Neural cell (in vitro differentiated cells): ENCODE measurements around the gene RAB11FIP3. TPM values are rescaled to one million over a fixed set of nuclear protein-coding genes. Genes with fewer than 3 reads are reported as not detected.
A peak's percentile ranks its signal among the peaks of the same experiment; 100 is the strongest.

ENCODE experiments used
- H2AFZ ChIP-seq: fragments of 200-600, 300-800 bp; sonication (generic), shearing (Covaris generic); 2 replicates; pipeline ENCODE4 v1.6.0; 2014; ENCODE audit warnings: low read depth, mild to moderate bottlenecking, antibody characterized with exemption, low read length, moderate library complexity
- H3F3A ChIP-seq: fragments of 200-600 bp; shearing (Covaris generic); 2 replicates; pipeline ENCODE4 v1.6.1; 2016; ENCODE audit warnings: mild to moderate bottlenecking, moderate library complexity, mixed read lengths, antibody characterized with exemption, low read length; ENCODE audit not compliant: insufficient read depth, poor library complexity, severe bottlenecking
- H3K27ac ChIP-seq: fragments of 200-600, 300-800 bp; sonication (generic), shearing (Covaris generic); 2 replicates; pipeline ENCODE4 v1.5.1; 2014; ENCODE audit warnings: mild to moderate bottlenecking, low read length, moderate library complexity
- H3K27me3 ChIP-seq: fragments of 300-800, 200-600 bp; sonication (generic), shearing (Covaris generic); 2 replicates; pipeline ENCODE4 v1.6.0; 2014; ENCODE audit warnings: mild to moderate bottlenecking, low read depth, low read length, moderate library complexity; ENCODE audit not compliant: insufficient read depth
- H3K36me3 ChIP-seq: fragments of 300-800, 200-600 bp; sonication (generic), shearing (Covaris generic); 2 replicates; pipeline ENCODE4 v1.5.1; 2014; ENCODE audit warnings: mild to moderate bottlenecking, antibody characterized with exemption, low read length, moderate library complexity; ENCODE audit not compliant: insufficient read depth
- H3K4me2 ChIP-seq: fragments of 300-800, 200-600 bp; sonication (generic), shearing (Covaris generic); 2 replicates; pipeline ENCODE4 v1.6.0; 2014; ENCODE audit warnings: mild to moderate bottlenecking, low read length
- H3K4me3 ChIP-seq: fragments of 300-800, 200-600 bp; sonication (generic), shearing (Covaris generic); 2 replicates; pipeline ENCODE4 v1.5.1; 2014; ENCODE audit warnings: mild to moderate bottlenecking, low read length, moderate library complexity
- H3K79me2 ChIP-seq: fragments of 200-600 bp; shearing (Covaris generic); replicated peaks from 2 replicates; pipeline ENCODE4 v1.6.0; 2014; ENCODE audit warnings: mild to moderate bottlenecking, low read length, moderate library complexity; ENCODE audit not compliant: insufficient read depth
- H3K9ac ChIP-seq: fragments of 300-800, 200-600 bp; sonication (generic), shearing (Covaris generic); 2 replicates; pipeline ENCODE4 v1.6.1; 2016; ENCODE audit warnings: mild to moderate bottlenecking, low read length, mixed read lengths
- H3K9me2 ChIP-seq: fragments of 200-600 bp; shearing (Covaris generic); 2 replicates; pipeline ENCODE4 v1.6.1; 2016; ENCODE audit warnings: mild to moderate bottlenecking, low read length, mixed read lengths; ENCODE audit not compliant: insufficient read depth
- H3K9me3 ChIP-seq: fragments of 200-600, 300-800 bp; sonication (generic), shearing (Covaris generic); 2 replicates; pipeline ENCODE4 v1.6.1; 2016; ENCODE audit warnings: mild to moderate bottlenecking, mixed run types, low read length, moderate library complexity, mixed read lengths
- H4K20me1 ChIP-seq: fragments of 200-600 bp; shearing (Covaris generic); 2 replicates; pipeline ENCODE4 v1.6.1; 2016; ENCODE audit warnings: mild to moderate bottlenecking, mixed run types; ENCODE audit not compliant: insufficient read depth
- EP300 ChIP-seq: fragments of 450-650 bp; conservative IDR thresholded peaks from 2 replicates; pipeline ENCODE4 v1.6.1; 2014; ENCODE audit warnings: antibody characterized with exemption, mild to moderate bottlenecking, moderate library complexity; ENCODE audit not compliant: poor library complexity, severe bottlenecking
- EZH2 ChIP-seq: fragments of 200-600, 300-800 bp; shearing (Covaris generic), sonication (generic); IDR thresholded peaks from 2 replicates; pipeline ENCODE4 v1.6.1; 2014; ENCODE audit warnings: antibody characterized with exemption, low read length, borderline replicate concordance, mild to moderate bottlenecking; ENCODE audit not compliant: insufficient read depth, poor library complexity, severe bottlenecking
- MXI1 ChIP-seq: fragments of 450-650 bp; conservative IDR thresholded peaks from 2 replicates; pipeline ENCODE4 v1.6.1; 2014; ENCODE audit warnings: antibody characterized with exemption, mild to moderate bottlenecking; ENCODE audit not compliant: poor library complexity, severe bottlenecking
- POLR2AphosphoS5 ChIP-seq: IDR thresholded peaks from 2 replicates; pipeline ENCODE4 v1.6.1; 2012
- RAD21 ChIP-seq: fragments of 450-650 bp; conservative IDR thresholded peaks from 2 replicates; pipeline ENCODE4 v1.6.1; 2014; ENCODE audit warnings: antibody characterized with exemption, mild to moderate bottlenecking, moderate library complexity
- SMC3 ChIP-seq: fragments of 450-650 bp; conservative IDR thresholded peaks from 2 replicates; pipeline ENCODE4 v1.6.1; 2014; ENCODE audit warnings: antibody characterized with exemption, mild to moderate bottlenecking, moderate library complexity; ENCODE audit not compliant: poor library complexity
- TAF1 ChIP-seq: IDR thresholded peaks from 2 replicates; pipeline ENCODE4 v1.6.1; 2012; ENCODE audit warnings: low read depth
- polyA plus RNA-seq: library from polyadenylated mRNA; depleted of rRNA; stranded (reverse); fragments of >200 nt; gene quantifications from 2 replicates; pipeline ENCODE4 v1.2.3, GENCODE V29; 2014
- small RNA-seq, 3 experiments: library from RNA; depleted of rRNA; stranded (forward); fragments of <200 nt; gene quantifications; one replicate each; pipeline ENCODE3, GENCODE V24; 2012
- TF ChIP-seq, protein P1 (sequence below): fragments of 450-650 bp; IDR thresholded peaks from 2 replicates; pipeline ENCODE4 v1.5.1; 2014; ENCODE audit warnings: antibody characterized with exemption, mild to moderate bottlenecking, moderate library complexity; ENCODE audit not compliant: poor library complexity, severe bottlenecking
- TF ChIP-seq, protein P2 (sequence below): IDR thresholded peaks from 2 replicates; pipeline ENCODE4 v1.6.1; 2012; ENCODE audit warnings: borderline replicate concordance

RAB11FIP3 gene
- polyA plus RNA-seq, 1 donor from 2014 or later: 55.0 TPM

- peaks cover 15% of the 10 kb centered on the region for H3K79me2 ChIP-seq
- H4K20me1 ChIP-seq: no peaks in the 10 kb centered on the region
- H3K4me3 ChIP-seq: peak within 1 kb of the TSS; percentile 79
- H2AFZ ChIP-seq: peak within 1 kb of the TSS; percentile 69
- TF ChIP-seq, protein P1, sequence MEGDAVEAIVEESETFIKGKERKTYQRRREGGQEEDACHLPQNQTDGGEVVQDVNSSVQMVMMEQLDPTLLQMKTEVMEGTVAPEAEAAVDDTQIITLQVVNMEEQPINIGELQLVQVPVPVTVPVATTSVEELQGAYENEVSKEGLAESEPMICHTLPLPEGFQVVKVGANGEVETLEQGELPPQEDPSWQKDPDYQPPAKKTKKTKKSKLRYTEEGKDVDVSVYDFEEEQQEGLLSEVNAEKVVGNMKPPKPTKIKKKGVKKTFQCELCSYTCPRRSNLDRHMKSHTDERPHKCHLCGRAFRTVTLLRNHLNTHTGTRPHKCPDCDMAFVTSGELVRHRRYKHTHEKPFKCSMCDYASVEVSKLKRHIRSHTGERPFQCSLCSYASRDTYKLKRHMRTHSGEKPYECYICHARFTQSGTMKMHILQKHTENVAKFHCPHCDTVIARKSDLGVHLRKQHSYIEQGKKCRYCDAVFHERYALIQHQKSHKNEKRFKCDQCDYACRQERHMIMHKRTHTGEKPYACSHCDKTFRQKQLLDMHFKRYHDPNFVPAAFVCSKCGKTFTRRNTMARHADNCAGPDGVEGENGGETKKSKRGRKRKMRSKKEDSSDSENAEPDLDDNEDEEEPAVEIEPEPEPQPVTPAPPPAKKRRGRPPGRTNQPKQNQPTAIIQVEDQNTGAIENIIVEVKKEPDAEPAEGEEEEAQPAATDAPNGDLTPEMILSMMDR: no peak
- TF ChIP-seq, protein P2, sequence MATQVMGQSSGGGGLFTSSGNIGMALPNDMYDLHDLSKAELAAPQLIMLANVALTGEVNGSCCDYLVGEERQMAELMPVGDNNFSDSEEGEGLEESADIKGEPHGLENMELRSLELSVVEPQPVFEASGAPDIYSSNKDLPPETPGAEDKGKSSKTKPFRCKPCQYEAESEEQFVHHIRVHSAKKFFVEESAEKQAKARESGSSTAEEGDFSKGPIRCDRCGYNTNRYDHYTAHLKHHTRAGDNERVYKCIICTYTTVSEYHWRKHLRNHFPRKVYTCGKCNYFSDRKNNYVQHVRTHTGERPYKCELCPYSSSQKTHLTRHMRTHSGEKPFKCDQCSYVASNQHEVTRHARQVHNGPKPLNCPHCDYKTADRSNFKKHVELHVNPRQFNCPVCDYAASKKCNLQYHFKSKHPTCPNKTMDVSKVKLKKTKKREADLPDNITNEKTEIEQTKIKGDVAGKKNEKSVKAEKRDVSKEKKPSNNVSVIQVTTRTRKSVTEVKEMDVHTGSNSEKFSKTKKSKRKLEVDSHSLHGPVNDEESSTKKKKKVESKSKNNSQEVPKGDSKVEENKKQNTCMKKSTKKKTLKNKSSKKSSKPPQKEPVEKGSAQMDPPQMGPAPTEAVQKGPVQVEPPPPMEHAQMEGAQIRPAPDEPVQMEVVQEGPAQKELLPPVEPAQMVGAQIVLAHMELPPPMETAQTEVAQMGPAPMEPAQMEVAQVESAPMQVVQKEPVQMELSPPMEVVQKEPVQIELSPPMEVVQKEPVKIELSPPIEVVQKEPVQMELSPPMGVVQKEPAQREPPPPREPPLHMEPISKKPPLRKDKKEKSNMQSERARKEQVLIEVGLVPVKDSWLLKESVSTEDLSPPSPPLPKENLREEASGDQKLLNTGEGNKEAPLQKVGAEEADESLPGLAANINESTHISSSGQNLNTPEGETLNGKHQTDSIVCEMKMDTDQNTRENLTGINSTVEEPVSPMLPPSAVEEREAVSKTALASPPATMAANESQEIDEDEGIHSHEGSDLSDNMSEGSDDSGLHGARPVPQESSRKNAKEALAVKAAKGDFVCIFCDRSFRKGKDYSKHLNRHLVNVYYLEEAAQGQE: no peak
- no peak for TF ChIP-seq SMC3
- TF ChIP-seq EZH2: no peak
- TF ChIP-seq TAF1: no peak
- peak; percentile 40 for TF ChIP-seq POLR2AphosphoS5
- no peak for TF ChIP-seq RAD21
- peak; percentile 54 for TF ChIP-seq MXI1
- TF ChIP-seq EP300: no peak
- no peaks in the 10 kb centered on the region for H3F3A ChIP-seq
- peak within 1 kb of the TSS; percentile 80 for H3K9ac ChIP-seq
- no peaks in the 10 kb centered on the region for H3K9me2 ChIP-seq
- H3K9me3 ChIP-seq: no peaks in the 10 kb centered on the region
- H3K27ac ChIP-seq: peak within 1 kb of the TSS; percentile 39
- no peaks in the 10 kb centered on the region for H3K27me3 ChIP-seq
- H3K36me3 ChIP-seq: no peaks in the 10 kb centered on the region
- H3K4me2 ChIP-seq: peak within 1 kb of the TSS; percentile 82
Measured at GRCh38 chr16:569445-570254, 144.2 kb downstream of the RAB11FIP3 start, which contains the start of gene PIGQ. TSS of gene PIGQ (plus strand) at chr16:569968. CDS start at chr16:574075, 4,107 bp downstream.

Small RNA genes within 50 kb of the gene (small RNA-seq; reads per million reads assigned to genes)
- gene MIR3176 (0 reads per million in 3 experiments), gene MIR5587 (0 to 0.74 (median 0.30) reads per million in 3 experiments), gene RF00019 (0 to 1.2 (median 0) reads per million in 3 experiments), gene Z98883.1 (0 reads per million in 3 experiments)

Other genes with a start within 250 kb of the RAB11FIP3 start
- gene HBA1, start 249.0 kb upstream of the RAB11FIP3 start, polyA plus RNA-seq: not detected in 2 replicates
- 3.9 and 4.5 TPM in 2 replicates for gene HBQ1, start 245.2 kb upstream of the RAB11FIP3 start, polyA plus RNA-seq
- 564 and 580 TPM in 2 replicates for gene LUC7L, start 196.2 kb upstream of the RAB11FIP3 start, polyA plus RNA-seq
- 29.9 and 31.7 TPM in 2 replicates for gene FAM234A, start 190.8 kb upstream of the RAB11FIP3 start, polyA plus RNA-seq
- gene RGS11, start 149.7 kb upstream of the RAB11FIP3 start, polyA plus RNA-seq: 3.5 and 4.7 TPM in 2 replicates
- 176 and 247 TPM in 2 replicates for gene ARHGDIG, start 145.1 kb upstream of the RAB11FIP3 start, polyA plus RNA-seq
- gene PDIA2, start 142.5 kb upstream of the RAB11FIP3 start, polyA plus RNA-seq: 109 and 142 TPM in 2 replicates
- gene AXIN1, start 72.9 kb upstream of the RAB11FIP3 start, polyA plus RNA-seq: 30.5 and 34.3 TPM in 2 replicates
- gene MRPL28, start 55.1 kb upstream of the RAB11FIP3 start, polyA plus RNA-seq: 134 and 182 TPM in 2 replicates
- 36.7 and 47.3 TPM in 2 replicates for gene PGAP6, start 43.7 kb upstream of the RAB11FIP3 start, polyA plus RNA-seq
- gene NME4, start 28.4 kb upstream of the RAB11FIP3 start, polyA plus RNA-seq: 63.4 and 65.2 TPM in 2 replicates
- gene DECR2, start 23.8 kb upstream of the RAB11FIP3 start, polyA plus RNA-seq: 58.8 and 71.8 TPM in 2 replicates
- gene CAPN15, start 102.1 kb downstream of the RAB11FIP3 start, polyA plus RNA-seq: 11.5 and 15.6 TPM in 2 replicates
- not detected in 2 replicates for gene PRR35, start 134.7 kb downstream of the RAB11FIP3 start, polyA plus RNA-seq
- not detected in 2 replicates for gene NHLRC4, start 141.4 kb downstream of the RAB11FIP3 start, polyA plus RNA-seq
- gene PIGQ, start 144.3 kb downstream of the RAB11FIP3 start, polyA plus RNA-seq: 69.2 and 78.8 TPM in 2 replicates
- 40.7 and 44.5 TPM in 2 replicates for gene RAB40C, start 164.4 kb downstream of the RAB11FIP3 start, polyA plus RNA-seq
- 0.43 and 1.1 TPM in 2 replicates for gene WFIKKN1, start 205.3 kb downstream of the RAB11FIP3 start, polyA plus RNA-seq
- 127 and 128 TPM in 2 replicates for gene METTL26, start 210.7 kb downstream of the RAB11FIP3 start, polyA plus RNA-seq
- gene MCRIP2, start 216.2 kb downstream of the RAB11FIP3 start, polyA plus RNA-seq: 29.1 and 54.1 TPM in 2 replicates
- 30.0 and 32.1 TPM in 2 replicates for gene WDR90, start 223.7 kb downstream of the RAB11FIP3 start, polyA plus RNA-seq
- gene RHOT2, start 242.5 kb downstream of the RAB11FIP3 start, polyA plus RNA-seq: 132 and 192 TPM in 2 replicates